WI38 (cell line): ENCODE results near the gene ENTREP1.

ENCODE experiments used
- H3K4me3 ChIP-seq: 2 replicates; pipeline ENCODE4 v1.5.1; 2011; ENCODE audit warnings: low read depth, mild to moderate bottlenecking, control low read depth, low read length
- TF ChIP-seq, protein P1 (sequence below): IDR thresholded peaks from 2 replicates; pipeline ENCODE4 v1.5.1; 2012; ENCODE audit warnings: low read depth, mild to moderate bottlenecking, control low read depth, low read length

ENTREP1 gene

GRCh38 chr9:69347607-69348006 is 22.6 kb downstream of the ENTREP1 start:
- H3K4me3 ChIP-seq, result no peak overlapping the region
- TF ChIP-seq, protein P1, sequence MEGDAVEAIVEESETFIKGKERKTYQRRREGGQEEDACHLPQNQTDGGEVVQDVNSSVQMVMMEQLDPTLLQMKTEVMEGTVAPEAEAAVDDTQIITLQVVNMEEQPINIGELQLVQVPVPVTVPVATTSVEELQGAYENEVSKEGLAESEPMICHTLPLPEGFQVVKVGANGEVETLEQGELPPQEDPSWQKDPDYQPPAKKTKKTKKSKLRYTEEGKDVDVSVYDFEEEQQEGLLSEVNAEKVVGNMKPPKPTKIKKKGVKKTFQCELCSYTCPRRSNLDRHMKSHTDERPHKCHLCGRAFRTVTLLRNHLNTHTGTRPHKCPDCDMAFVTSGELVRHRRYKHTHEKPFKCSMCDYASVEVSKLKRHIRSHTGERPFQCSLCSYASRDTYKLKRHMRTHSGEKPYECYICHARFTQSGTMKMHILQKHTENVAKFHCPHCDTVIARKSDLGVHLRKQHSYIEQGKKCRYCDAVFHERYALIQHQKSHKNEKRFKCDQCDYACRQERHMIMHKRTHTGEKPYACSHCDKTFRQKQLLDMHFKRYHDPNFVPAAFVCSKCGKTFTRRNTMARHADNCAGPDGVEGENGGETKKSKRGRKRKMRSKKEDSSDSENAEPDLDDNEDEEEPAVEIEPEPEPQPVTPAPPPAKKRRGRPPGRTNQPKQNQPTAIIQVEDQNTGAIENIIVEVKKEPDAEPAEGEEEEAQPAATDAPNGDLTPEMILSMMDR, result no peak

- TF ChIP-seq, protein P1, result no peak
- H3K4me3 ChIP-seq, result no peak overlapping the region
These were observed 26.2 kb downstream of the ENTREP1 start for GRCh38 chr9:69351227-69351626.

GRCh38 chr9:69355232-69355631 is 30.2 kb downstream of the ENTREP1 start:
- H3K4me3 ChIP-seq, result no peak overlapping the region
- TF ChIP-seq, protein P1, result no peak

GRCh38 chr9:69357030-69357775 is 32.2 kb downstream of the ENTREP1 start:
- TF ChIP-seq, protein P1, result no peak
- no peak overlapping the region for H3K4me3 ChIP-seq

DNA sequence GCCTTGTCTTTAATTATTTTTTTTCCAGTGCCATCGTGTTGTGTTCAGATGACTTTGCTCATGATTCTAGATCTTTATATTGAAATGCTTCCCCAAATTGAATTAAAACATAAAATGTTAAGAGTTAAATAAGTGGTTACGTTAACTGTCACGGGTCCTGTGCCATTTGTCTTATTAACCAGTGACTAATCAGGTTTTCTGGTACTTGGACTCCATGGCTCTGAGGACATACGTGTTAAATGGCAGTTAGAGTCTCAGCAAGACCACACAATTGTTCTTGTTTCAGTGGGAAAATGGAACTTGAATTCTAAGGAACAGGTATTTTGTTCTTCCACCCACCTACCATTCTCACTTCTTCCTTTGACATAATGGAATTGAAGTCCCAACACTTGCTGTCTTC is 32.8 kb downstream of the ENTREP1 start:
- TF ChIP-seq, protein P1, result no peak
- no peak overlapping the region for H3K4me3 ChIP-seq

GRCh38 chr9:69363191-69363590 is 38.2 kb downstream of the ENTREP1 start:
- TF ChIP-seq, protein P1, result no peak
- no peak overlapping the region for H3K4me3 ChIP-seq

- TF ChIP-seq, protein P1, result no peak
- no peak overlapping the region for H3K4me3 ChIP-seq
These were observed 39.6 kb downstream of the ENTREP1 start for GRCh38 chr9:69364510-69365150.
